Stimulated activated CD8-positive, alpha-beta memory T cell treated with anti-CD3 and anti-CD28 coated beads, Interleukin-15, amount 100 ng/mL, for 1 hour (primary cell): Measurements from ENCODE around the gene MAB21L4.
"Not testable (repeated sequence)": the region's sequence is repeated elsewhere in the genome, so short reads cannot be mapped to it uniquely, and the experiment has no call there.

Experiments
- DNase-seq: peaks from one replicate; pipeline ENCODE4 v3.0.0-alpha.2; 2020; ENCODE audit warnings: low read depth

The MAB21L4 gene

DNA sequence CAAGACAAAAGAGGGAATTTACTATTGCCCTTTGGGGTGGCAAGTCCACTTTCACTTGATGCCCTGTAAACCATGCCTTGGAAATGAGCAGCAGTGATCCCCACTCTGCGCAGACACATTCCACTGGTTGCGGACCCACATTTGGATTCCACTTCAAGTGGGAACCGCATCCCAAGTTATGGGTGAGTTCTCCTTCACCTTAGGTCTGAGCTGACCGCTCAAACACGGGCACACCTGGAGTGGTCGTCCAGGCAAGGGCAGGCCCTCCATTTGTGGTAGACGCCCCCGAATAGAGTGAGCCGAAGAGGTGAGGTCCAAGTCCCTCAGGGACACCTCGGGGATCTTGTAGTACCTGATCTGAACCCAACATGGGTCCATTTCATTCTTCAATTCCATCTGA lies 37.1 kb downstream of the MAB21L4 start:
- DNase-seq, result no peak

DNA sequence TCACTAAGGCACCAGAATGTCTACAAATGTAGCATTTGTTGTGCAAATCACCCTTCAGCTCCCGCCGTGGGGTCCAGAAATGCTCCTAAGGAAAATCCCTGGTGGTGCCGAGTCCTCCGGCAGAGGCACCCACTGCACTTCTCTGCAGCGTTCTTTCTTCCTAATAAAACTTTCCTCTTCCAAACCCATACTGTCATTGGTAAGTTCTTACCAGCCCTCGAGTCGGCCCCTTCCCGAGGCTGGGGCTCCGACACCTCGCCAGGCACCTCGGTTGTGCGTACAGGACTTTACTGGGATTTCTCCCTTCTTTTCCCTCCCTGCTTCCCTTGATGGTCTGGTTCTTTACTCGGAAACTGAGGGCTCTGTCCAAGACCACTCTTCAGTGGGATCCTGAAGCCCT lies 37.6 kb downstream of the MAB21L4 start:
- DNase-seq, result no peak

DNA sequence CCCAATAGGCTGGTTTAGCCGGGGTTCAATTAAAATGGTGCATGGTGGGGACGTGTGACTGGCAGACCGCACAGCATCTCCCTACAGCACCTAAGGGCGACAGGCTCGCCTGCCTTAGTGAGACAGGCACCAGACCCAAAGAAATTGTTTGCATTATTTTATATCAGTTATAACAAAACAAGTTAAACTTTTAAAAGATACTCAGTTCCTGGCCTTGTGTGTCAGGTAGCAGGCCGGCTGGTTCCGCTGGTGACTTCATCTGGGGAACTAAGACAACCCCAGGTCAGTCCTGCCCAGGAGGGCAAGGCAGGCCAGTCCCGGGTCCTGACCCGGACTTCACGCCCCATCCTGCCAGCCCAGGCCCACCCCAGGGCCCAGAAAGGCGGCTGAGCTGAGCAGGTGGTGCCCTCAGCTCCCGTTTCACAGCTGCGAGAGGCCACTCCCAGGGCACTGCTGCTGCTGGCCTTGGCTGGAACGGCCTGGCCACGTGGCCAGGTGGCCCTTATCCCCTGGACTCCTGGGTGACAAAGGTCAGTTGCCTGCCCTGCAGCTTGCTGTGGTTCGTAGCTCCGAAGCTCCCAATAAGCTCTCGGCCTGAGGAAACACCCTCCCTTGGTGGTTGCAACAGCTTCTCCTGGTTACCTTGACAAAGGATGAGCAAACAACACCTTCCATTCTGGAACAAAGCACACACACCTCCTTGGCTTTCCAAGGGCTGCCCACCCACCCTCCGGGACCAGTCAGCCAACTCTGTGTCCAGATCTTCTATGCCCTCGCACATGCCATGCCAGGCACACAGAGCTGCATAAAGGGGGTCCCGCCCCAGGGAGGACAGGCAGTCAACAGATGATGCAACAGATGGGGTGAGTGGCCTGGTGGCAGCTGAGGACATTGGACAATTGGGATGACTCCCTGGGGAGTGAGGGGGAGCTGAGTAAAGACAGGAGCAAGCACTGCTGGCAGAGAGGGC lies 38.6 kb downstream of the MAB21L4 start:
- DNase-seq, result no peak

DNA sequence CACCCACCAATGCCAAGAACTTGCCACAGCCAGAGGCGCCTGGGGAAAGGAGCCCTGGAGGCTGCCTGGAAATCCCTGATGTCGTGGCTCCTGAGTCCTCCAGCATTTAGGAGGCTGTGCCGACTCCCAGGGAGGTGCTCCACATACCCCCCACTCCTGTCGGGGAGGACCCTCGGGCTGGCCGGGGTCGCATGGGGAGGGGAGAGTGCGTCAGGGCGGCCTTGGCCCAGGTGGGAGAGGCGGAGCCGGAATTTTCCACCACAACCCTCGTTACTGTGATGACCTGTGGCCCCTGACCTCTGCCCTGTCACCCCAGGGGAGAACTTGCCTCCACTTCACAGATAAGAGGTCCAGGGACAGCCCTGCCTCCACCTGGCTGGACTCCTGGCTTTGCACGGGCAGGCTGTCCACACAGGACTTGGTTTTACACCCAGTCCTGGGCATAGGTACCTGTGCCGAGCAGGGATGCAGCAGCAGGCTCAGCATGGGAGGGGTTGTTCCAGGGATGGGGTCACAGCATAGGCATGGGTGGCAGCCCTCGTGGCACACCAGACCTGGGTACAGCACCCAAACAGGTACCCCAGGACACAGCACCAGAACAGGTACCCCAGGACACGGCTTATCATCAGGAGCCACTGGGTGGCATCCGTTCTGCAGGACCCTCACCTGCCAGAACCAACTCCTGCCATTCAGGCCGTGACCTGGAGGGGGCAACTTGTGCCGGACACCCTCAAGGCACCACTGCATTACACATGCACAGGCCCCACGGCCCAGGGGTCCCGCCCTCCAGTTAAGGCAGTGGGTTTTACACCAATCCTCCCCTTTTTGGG lies 39.6 kb downstream of the MAB21L4 start:
- no peak for DNase-seq

DNA sequence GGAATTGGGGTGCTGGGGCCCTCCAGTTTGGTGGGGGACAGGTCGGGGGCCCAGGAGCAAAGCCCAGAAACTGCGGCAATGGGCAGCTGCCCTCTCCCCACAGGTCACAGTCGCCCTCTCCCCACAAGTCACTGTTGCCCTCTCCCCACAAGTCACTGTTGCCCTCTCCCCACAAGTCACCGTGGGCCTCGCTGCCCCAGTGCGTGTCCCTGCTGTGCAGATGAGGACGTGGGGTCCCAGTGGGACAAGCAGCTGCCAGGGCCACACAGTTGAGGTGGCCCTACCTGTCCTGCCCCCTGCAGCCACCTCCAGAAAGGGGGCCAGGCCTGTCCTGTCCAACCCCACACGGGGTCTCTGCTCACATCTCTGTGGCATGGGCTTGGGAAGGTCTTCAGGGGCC lies 40.3 kb downstream of the MAB21L4 start:
- DNase-seq, result no peak

DNA sequence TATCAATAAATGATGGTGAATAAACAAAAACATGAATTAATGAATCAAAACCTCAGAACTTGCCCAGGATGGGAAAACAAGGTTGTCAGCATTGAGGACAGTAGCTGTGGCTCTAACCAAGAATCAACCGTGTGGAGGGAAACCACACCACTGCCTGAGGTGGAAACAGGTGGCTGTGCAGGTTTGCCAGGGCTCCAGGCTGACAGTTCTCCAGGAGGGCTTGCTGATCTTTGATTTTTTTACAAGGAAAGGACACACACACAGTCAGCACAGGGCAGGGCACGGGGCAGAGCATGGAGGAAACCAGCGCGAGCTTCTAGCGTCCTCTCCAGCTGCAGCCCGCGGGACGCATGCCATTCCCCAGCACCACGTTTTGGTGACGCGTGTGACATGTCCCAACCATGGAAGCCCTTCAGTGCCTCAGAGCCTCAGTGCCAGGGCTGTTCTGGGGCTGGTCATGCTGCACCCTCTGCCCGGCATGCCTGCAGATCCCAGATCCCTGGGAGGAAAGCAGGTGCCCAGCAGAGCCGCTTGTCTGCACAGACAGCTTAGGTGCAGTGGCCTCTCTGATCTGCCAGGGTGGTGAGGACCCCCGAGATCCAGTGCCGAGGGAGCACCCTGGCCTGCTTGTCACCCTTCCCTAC lies 43.2 kb downstream of the MAB21L4 start:
- DNase-seq, result no peak

DNA sequence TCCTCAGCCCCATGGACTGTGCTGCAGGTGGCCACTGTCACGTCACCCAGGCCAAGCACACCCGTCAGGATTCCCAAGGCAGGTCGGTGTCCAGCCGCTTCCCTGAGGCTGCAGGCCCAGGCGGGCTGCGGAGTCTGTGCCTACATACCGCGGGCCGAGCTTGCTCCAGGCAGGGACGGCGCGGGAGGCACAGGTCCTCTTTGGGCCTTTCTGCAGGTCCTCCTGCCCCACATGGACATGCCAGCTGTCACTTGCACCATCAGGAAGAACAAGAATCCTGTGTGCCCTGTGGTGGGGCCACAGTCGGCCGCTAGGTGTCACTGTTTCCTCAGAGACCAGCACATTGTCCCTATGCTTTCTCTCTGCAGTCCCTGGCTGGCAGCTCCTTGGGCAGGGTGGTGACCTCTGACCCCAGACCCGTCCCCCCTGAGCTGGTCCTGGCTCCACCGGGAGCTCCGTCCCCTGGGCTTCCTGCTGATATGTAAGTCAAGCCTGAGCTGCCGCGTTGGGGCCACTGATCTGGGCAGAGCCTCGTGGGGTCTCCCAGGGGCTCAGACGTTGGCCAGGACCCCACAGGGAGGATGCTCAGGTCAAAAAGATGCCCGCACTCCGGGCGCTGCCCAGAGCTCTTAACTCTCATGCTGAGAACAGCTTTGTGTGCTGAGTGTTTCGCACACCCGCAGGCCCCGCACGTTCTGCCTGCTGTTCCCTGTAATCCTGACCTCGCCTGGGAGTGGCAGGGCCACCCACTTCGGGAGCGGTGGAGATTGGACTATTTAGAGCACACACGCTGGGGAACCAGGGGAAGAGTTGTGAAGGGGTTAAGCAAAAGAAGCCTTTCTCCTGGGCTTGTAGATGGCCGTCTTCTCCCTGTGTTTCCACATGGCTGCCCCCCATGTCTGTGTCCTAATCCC lies 44.6 kb downstream of the MAB21L4 start:
- DNase-seq, result peak; percentile 75

DNA sequence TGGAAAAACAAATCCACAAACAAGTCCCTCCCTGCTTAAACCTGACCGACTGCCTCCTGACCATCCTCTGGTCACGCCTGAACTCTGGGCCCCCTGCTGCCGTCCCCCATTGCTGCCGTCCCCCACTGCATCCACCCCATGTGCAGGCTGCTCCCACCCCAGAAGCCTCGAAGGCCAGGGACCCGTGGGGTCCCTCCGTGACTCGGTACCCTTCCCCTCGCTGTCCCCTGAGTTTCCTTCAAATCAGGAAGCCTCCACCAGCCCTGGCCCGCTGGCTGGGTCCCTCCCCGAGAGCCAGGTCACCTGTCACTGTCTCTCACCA lies 45.2 kb downstream of the MAB21L4 start:
- no peak for DNase-seq

DNA sequence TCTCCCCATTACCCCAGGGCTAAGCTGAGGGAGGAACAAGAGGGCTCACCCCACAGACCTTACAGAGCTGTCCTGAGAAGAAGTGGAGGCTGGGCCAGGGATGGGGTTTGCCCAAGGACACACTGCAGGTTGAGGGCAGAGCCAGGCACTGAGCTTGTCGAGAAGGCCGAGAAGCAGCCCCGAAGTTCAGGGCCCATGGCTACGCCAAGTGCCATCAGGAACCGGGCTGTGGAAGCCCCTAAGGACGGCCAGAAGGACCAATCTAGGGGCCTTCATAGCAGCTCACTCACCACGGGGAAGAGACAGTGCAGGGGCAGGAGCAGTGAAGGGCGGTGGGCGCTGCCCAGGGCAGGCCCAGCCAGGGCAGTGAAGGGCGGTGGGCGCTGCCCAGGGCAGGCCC lies 45.9 kb downstream of the MAB21L4 start:
- DNase-seq, result no peak

DNA sequence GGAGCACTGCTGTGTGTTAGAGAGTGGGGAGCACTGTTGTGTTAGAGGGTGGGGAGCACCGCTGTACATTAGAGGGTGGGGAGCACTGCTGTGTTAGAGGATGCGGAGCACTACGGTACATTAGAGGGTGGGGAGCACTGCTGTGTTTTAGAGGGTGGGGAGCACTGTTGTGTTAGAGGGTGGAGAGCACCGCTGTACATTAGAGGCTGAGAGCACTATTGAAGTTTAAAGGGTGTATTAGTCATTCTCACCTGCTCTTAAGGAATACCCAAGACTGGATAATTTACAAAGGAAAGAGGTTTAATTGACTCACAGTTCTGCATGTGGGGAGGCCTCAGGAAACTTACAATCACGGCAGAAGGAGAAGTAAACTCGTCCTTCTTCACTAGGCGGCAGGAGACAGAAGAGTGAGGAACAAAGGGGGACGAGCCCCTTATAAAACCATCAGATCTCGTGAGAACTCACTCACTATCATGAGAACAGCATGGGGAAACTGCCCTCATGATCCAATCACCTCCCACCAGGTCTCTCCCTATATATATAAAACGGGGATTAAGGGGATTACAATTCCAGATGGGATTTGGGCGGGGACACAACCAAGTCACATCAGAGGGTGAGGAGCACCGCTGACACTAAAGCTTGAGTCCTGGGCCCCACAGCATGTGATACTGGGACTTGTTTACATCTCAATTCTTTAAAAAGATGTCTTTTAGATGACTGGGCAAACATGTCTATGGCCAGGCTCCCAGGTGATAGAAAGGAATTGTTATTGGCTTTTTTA lies 46.9 kb downstream of the MAB21L4 start:
- DNase-seq, result no peak

DNA sequence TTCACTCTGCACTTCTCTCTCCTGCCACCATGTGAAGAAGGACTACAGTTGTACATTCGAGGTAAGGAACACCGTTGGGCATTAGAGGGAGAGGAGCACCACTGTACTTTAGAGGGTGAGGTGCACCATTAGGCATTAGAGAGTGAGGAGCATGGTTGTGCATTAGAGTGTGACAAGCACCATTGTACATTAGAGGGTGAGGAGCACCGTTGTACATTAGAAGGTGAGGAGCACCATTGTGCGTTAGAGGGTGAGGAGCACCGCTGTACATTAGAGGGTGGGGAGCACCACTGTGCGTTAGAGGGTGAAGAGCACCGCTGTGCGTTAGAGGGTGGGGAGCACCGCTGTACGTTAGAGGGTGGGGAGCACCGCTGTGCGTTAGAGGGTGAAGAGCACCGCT lies 48.1 kb downstream of the MAB21L4 start:
- DNase-seq, result no peak

DNA sequence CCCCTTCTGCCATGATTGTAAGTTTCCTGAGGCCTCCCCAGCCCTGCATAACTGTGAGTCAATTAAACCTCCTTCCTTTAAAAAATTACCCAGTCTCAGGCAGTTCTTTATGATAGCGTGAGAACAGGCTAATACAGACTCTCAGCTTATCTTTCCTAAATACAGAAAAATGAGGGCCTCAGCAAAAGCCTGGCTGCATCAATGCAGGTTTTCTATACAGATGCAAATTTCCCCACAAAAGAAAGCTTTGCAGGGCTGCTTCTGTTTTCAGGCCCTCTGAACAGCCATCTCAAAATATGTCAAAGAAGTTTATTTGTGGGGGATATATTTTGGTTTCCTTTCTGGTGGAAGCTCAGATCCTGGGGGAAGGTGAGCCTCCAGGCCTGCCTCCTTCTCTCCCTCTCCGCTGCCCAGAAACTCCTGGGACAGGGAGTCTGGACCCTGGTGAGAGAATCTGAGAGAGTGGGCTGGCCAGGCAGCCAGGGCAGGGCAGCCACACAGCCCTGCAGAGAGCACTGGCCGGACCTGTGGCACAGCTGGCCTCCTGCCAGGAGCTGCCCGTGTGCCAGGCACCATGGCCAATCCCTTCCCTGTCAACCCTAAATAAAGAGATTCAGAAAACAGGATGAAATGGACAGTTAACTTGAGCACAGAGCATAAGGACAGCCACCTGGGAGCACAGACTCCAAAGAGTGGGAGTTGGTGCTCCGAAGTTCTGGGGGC lies 48.9 kb downstream of the MAB21L4 start:
- DNase-seq, result no peak

DNA sequence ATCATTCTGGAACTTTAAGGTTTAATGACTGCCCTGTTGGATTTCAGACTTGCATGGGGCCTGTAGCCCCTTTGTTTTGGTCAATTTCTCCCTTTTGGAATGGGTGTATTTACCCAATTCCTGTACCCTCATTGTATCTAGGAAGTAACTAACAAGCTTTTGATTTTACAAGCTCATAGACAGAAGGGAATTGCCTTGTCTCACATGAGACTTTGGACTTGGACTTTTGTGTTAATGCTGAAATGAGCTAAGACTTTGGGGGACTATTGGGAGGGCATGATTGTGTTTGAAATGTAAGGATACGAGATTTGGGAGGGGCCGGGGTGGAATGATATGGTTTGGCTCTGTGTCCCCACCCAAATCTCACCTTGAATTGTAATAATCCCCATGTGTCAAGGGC lies 49.6 kb downstream of the MAB21L4 start:
- not testable (repeated sequence) for DNase-seq

DNA sequence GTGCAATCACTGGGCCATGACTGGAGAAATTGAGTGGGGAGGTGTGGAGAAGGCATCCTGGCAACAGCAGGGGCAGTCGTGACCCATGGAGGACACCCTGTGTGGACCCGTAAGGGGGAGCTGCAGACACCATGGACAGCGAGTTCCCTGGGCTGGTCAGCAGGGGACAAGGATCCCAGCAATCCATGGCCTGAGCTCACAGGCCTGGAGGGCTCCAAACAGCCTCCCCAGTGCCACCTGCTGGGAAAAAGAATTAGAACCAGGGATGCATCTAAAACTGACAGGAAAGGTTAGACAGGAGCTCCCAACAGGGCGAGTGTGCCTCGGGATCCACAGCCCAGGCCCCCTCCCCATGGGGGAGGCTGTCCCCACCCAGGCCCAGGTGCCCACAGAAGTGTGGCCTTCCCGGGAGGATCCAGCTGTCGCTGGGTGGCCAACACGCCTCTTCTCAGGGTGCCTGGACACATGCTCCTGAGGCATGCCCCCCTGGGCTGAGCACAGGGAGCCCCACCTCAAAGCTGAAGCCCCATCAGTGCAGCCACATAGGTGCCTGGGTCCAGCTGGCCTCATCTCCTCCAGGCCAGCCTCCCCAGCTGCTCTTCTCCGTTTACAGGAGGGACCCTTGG lies 55.4 kb downstream of the MAB21L4 start:
- DNase-seq, result no peak

DNA sequence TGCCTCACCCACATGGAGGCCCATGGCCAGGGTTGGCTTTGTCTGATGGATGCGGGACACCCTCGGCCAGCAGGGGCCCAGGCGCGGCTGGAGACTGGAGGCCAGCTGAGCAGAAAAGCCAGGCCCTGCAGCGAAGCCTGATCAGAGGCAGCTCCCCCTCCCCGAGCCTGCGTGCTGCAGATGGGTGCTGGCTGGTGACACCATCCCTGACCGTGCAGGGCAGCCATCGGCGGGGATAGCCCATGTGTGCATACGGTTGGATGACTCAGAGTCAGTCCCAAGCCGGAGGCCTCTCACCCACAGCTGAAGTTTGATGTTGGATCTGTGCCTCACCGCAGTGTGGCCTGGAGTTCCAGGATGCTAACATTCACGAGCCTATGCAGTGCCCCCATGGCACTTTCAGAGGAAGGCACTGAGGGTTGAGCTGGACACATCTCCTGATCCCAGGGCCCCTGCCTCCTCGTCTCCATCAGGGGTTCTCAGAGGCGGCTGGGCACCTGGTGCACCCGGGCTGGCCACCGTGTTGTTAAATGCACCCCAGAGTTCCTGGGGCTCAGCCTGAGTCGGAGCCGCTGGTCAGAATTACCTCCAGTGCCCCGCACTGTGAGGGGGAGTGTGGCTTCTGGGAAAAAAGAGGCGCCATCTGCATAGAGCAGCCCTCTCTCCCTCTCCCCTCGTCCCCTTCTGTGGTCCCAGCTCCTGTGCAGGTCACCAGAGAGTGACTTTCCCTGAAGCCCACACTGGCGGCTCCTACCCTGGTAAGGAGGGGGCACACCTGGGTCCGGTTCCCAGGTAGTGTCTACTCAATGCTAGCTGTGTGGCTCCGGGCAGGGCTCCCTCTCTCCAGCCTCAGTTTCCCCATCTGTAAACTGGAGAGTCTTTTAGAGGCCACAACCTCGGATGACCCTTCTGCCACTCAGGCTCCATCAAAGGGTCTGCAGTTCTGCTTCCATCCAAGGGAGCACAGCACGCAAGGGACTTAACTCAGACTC lies 56.5 kb downstream of the MAB21L4 start:
- DNase-seq, result no peak

DNA sequence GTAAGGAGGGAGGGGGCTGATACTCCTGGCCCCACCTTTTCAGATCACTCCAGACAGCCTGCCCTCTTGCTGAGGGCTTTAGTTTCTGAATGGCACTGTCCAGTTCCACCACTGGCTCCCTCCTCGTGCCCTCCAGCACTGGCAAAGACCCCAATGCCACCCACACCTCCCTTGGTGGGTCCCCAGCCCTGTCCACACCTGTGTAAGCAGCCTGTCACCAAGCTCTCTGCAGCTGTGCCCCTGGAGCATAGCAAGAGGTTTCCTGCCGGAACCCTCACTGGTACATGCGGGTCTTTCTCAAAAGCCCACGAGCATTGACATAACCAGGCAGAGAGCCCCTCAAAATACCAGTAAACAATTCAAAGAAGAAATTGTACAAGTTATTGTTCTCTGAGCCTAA lies 58.3 kb downstream of the MAB21L4 start:
- DNase-seq, result no peak

DNA sequence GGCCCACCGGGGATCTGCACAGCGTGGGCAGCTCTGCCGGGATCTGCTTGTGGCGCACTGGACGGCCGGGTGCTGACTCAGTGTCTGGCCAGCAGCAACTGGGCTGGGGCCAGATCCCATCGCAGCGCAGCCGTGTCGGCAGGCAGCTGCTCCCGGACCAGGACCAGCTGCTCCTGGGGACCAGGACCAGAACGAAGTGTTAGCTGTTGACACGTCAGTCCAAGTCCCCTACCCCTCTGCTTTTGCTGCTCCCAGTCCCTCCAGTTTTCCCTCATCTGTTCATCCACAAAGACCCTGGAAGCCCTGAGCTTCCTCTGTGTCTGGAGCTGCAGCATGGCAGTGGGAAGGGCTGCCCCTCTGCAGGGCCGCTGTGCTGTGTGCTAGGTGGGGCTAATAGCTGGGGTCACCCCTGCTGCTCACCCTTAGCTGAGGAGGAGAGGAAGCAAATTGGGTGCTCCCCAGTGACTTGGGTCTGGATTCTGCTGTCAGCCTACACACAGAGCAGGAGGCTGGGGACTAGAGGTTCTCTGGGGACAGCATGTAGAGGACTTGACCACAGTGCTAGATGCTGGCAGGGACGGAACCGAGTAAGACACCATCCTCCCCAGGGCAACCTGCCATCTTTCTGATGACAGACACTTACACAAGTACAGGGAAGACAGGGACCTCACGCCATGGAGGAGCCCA lies 59.0 kb downstream of the MAB21L4 start:
- DNase-seq, result no peak
